Heart left ventricle (tissue), 13 donors: ENCODE results near the gene ZDHHC14.

ENCODE experiments used
- POLR2A ChIP-seq, 2 donors: fragments of 450-650 bp; IDR thresholded peaks; one replicate each; pipeline ENCODE4 v1.6.1; 2017; ENCODE audit warnings: antibody characterized with exemption in 2 of 2, mild to moderate bottlenecking in 2 of 2, moderate library complexity in 2 of 2
- TF ChIP-seq, protein P1 (sequence below), 12 donors: fragments of 200-600 bp; sonication (generic) in 4 of 12; IDR thresholded peaks; one replicate each; pipeline versions ENCODE4 v1.5.0 to v1.8.0; 2018 to 2022; ENCODE audit warnings: antibody characterized with exemption in 12 of 12, mild to moderate bottlenecking in 5 of 12
- donor health status: ischemic (EF 13 %, LVEDD 7.1; RV severe dilation, severe dysfunction).
- donor health status: DM: no; HTN: yes; CAD: no.
- donor health status: DM: no; HTN: no; CAD: no.
- donor health status: ischemic (EF 25% LVEDD 6.9; RV normal size, moderate dysfunction).
- donor health status: ischemic (EF 25% LVEDD 5.7; RV mildly dilated, moderate dysfunction).
- donor health status: ischemic (EF 35%, LVEDD 5.7; RV mildly dilated, moderate dysfunction).
- donor health status: nonischemic (EF 11% LVEDD 7.7; RV severe dilation, severe dysfunction).
- donor health status: DM: yes; HTN: yes; CAD: no.
- donor health status: PGD.
- donor health status: ischemic (EF 29% LVEDD 5.4; RV normal size, mild dysfunction).
- donor health status: nonischemic (EF 23%, LVEDD 6.1; RV moderate dilation, normal function).

DNA sequence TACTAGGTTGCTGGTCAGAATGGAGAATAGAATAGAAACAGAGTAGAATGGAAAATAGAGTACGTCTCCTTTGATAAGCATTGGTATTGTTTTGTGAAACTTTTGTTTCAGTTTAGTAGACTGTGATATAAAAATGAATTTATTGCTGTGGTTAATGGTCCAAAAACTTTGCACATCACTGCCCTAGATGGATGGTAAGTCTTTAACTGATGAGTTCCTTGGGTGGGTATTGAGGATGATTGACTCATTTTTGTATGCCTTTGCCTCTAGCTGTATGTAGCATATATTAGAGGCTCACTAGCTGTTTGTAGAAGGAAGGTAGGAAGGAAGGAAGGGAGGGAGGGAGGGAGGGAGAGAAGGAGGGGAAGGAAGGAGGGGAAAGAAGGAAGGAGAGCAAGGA is 48.3 kb downstream of the ZDHHC14 start:
- TF ChIP-seq, protein P1, sequence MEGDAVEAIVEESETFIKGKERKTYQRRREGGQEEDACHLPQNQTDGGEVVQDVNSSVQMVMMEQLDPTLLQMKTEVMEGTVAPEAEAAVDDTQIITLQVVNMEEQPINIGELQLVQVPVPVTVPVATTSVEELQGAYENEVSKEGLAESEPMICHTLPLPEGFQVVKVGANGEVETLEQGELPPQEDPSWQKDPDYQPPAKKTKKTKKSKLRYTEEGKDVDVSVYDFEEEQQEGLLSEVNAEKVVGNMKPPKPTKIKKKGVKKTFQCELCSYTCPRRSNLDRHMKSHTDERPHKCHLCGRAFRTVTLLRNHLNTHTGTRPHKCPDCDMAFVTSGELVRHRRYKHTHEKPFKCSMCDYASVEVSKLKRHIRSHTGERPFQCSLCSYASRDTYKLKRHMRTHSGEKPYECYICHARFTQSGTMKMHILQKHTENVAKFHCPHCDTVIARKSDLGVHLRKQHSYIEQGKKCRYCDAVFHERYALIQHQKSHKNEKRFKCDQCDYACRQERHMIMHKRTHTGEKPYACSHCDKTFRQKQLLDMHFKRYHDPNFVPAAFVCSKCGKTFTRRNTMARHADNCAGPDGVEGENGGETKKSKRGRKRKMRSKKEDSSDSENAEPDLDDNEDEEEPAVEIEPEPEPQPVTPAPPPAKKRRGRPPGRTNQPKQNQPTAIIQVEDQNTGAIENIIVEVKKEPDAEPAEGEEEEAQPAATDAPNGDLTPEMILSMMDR (IDR thresholded peaks at IDR 0.05): no peak
- no peak for TF ChIP-seq POLR2A (IDR thresholded peaks at IDR 0.05)
